HPDE6-E6E7 (cell line): ENCODE results near the gene VSTM5.
A peak's percentile ranks its signal among the peaks of the same experiment; 100 is the strongest.
"Not testable (repeated sequence)": the region's sequence is repeated elsewhere in the genome, so short reads cannot be mapped to it uniquely, and the experiment has no call there.

Source experiments
- DNase-seq: peaks from one replicate; pipeline ENCODE4 v3.0.0; 2011; ENCODE audit warnings: missing footprints; ENCODE audit errors: extremely low spot score

The VSTM5 gene

GRCh38 chr11:93850594-93851018, at the start of gene VSTM5:
Gene VSTM5, minus strand, starts transcription at chr11:93850618. Its CDS starts 116 bp downstream, at chr11:93850502.
- no peak for DNase-seq

GRCh38 chr11:93895106-93895862, 44.9 kb upstream of the VSTM5 start:
- DNase-seq = peak; percentile 38

- no peak for DNase-seq
Observed at GRCh38 chr11:93890391-93891051, 40.1 kb upstream of the VSTM5 start.

GRCh38 chr11:93887111-93887510, 36.7 kb upstream of the VSTM5 start:
- DNase-seq = no peak

GRCh38 chr11:93879114-93879513, 28.7 kb upstream of the VSTM5 start:
- not testable (repeated sequence) for DNase-seq

- DNase-seq = no peak
Observed at GRCh38 chr11:93875637-93876036, 25.2 kb upstream of the VSTM5 start.

- no peak for DNase-seq
Observed at GRCh38 chr11:93871526-93871925, 21.1 kb upstream of the VSTM5 start.

- DNase-seq = no peak
Observed at GRCh38 chr11:93870616-93871015, 20.2 kb upstream of the VSTM5 start.

- no peak for DNase-seq
Observed at GRCh38 chr11:93869830-93870229, 19.4 kb upstream of the VSTM5 start.

- not testable (repeated sequence) for DNase-seq
Observed at GRCh38 chr11:93868404-93868803, 18.0 kb upstream of the VSTM5 start.

GRCh38 chr11:93861808-93862207, 11.4 kb upstream of the VSTM5 start:
- DNase-seq = no peak

GRCh38 chr11:93858121-93858775, 7.8 kb upstream of the VSTM5 start:
- no peak for DNase-seq

GRCh38 chr11:93857413-93858120, 7.1 kb upstream of the VSTM5 start:
- DNase-seq = no peak

GRCh38 chr11:93852242-93852641, 1.8 kb upstream of the VSTM5 start:
- no peak for DNase-seq

- DNase-seq = no peak
Observed at GRCh38 chr11:93849751-93850593, 446 bp downstream of the VSTM5 start.

GRCh38 chr11:93849201-93849600, 1.2 kb downstream of the VSTM5 start:
- DNase-seq = no peak

GRCh38 chr11:93846411-93846810, 4.0 kb downstream of the VSTM5 start:
- no peak for DNase-seq

- DNase-seq = no peak
Observed at GRCh38 chr11:93845181-93846092, 5.0 kb downstream of the VSTM5 start.

GRCh38 chr11:93844568-93844967, 5.8 kb downstream of the VSTM5 start:
- no peak for DNase-seq

GRCh38 chr11:93843906-93844305, 6.5 kb downstream of the VSTM5 start:
- DNase-seq = no peak
